IMR-90 (cell line): ENCODE data around the gene TMSB15C.

ENCODE experiments used
- MXI1 ChIP-seq: IDR thresholded peaks from 2 replicates; pipeline ENCODE4 v1.6.1; 2012; ENCODE audit warnings: low read depth, mild to moderate bottlenecking, low read length, moderate library complexity, borderline replicate concordance
- POLR2A ChIP-seq: IDR thresholded peaks from 2 replicates; pipeline ENCODE4 v1.6.1; 2012; ENCODE audit warnings: mild to moderate bottlenecking, low read depth, low read length
- TF ChIP-seq, protein P1 (sequence below): conservative IDR thresholded peaks from 2 replicates; pipeline ENCODE4 v1.5.1; 2012; ENCODE audit warnings: mild to moderate bottlenecking, low read depth, low read length, improper control_type of control experiment

- TF ChIP-seq, protein P1, sequence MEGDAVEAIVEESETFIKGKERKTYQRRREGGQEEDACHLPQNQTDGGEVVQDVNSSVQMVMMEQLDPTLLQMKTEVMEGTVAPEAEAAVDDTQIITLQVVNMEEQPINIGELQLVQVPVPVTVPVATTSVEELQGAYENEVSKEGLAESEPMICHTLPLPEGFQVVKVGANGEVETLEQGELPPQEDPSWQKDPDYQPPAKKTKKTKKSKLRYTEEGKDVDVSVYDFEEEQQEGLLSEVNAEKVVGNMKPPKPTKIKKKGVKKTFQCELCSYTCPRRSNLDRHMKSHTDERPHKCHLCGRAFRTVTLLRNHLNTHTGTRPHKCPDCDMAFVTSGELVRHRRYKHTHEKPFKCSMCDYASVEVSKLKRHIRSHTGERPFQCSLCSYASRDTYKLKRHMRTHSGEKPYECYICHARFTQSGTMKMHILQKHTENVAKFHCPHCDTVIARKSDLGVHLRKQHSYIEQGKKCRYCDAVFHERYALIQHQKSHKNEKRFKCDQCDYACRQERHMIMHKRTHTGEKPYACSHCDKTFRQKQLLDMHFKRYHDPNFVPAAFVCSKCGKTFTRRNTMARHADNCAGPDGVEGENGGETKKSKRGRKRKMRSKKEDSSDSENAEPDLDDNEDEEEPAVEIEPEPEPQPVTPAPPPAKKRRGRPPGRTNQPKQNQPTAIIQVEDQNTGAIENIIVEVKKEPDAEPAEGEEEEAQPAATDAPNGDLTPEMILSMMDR = no peak
- TF ChIP-seq POLR2A (no peak), MXI1 (no peak)
Measured at GRCh38 chrX:104105330-104106262, 29.6 kb upstream of the TMSB15C start.
